Kidney tubule cell (primary cell): ENCODE data around the gene FHOD1.

Experiments
- DNase-seq: peaks from one replicate; pipeline ENCODE4 v3.0.0-alpha.2; 2018; ENCODE audit warnings: low spot score

Gene FHOD1

GRCh38 chr16:67207249-67208091 lies 39.8 kb downstream of the FHOD1 start:
- DNase-seq = peak; percentile 76

GRCh38 chr16:67206838-67207248 lies 40.4 kb downstream of the FHOD1 start:
- DNase-seq = no peak

DNA sequence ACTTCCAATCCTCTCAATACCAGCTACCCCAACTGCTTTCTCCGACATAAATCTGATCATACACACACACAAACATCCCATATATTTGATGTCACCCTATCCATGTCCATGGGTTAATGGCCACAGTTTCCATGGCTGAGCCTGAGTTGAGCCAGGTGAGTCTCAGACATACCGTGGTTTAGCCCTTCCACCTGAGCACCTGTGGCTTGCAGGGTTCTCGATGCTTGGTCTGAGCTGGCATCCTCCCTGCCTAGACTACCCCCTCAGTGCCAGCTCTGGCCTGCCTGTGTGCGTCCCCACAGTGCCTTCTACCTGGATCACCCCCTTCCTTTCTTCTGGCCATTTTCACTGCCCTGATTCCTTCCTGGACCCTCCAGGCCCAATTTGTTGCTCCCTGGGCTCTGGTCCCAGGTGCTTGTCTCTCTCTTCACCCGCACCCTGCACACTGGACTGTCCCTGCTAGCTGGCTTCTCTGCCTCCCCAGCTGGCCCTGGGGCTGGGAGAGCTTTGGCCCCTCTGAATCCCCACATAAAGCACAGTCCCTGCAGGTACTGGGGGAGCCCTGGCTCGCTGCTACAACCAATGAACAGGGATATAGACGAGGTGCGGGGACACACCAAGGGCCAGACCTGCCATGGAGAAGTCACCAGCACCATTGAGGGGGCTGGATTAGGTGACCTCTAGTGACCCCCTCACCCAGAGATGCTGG lies 41.0 kb downstream of the FHOD1 start:
- DNase-seq = no peak

DNA sequence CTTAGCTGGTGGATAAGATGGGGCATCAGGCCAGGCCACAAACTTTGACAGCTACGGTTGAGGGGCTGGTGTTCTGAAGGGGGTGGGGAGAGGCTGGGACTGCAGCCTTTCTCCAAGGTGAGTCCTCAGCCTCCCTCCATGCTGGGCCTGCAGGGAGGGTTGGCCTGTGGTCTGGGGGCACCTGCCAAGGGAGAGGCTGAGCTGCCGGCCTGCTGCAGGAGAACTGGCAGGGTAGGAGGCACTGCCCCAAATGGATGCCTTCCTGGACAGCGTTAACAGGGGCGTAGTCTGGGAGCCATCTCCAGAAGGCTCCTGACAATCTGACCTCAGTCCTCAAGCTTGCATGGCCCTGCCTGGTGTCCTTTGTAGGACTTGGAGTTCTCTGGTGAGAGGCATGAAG lies 43.2 kb downstream of the FHOD1 start:
- DNase-seq = no peak

- no peak for DNase-seq
Measured at GRCh38 chr16:67202956-67203493, 44.3 kb downstream of the FHOD1 start.

- no peak for DNase-seq
Measured at GRCh38 chr16:67202426-67202825, 44.9 kb downstream of the FHOD1 start.

DNA sequence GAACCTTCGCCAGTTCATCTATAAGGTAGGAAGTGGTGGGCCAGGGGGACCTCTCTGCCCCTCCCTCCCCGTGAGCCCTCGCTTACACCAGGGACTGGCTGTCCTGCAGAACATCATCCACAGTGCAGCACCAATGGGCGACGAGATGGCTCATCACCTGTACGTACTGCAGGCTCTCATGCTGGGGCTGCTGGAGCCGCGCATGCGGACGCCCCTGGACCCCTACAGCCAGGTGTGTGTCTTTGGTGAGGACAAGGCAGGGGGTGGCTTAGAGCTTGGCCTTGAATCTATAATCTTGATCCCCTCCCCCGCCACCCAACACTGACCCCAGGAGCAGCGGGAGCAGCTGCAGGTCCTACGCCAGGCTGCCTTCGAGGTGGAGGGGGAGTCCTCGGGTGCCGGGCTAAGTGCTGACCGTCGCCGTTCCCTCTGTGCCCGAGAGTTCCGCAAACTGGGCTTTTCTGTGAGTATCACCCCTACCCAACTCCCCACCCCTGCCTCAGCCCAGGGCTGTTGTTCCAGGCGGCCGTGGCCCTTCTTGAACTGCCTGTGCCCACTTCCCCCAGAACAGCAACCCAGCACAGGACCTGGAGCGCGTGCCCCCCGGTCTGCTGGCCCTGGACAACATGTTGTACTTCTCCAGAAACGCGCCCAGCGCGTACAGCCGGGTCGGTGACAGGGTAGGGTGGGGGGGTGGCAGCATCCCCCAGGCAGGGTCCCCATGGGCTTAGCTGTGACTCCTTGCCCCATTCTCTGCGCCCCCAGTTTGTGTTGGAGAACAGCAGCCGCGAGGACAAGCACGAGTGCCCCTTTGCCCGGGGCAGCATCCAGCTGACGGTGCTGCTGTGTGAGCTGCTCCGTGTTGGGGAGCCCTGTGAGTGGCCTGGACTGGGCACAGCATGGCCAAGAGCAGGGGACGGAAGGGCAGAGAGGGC lies 45.6 kb downstream of the FHOD1 start:
- DNase-seq = no peak

- no peak for DNase-seq
Measured at GRCh38 chr16:67200491-67200890, 46.8 kb downstream of the FHOD1 start.

GRCh38 chr16:67199808-67200198 lies 47.5 kb downstream of the FHOD1 start:
- no peak for DNase-seq

- peak; percentile 69 for DNase-seq
Measured at GRCh38 chr16:67199011-67199807, 48.1 kb downstream of the FHOD1 start, which contains the start of gene ELMO3. TSS of gene ELMO3 (plus strand) at chr16:67199131. CDS start at chr16:67199327, 196 bp downstream.

GRCh38 chr16:67198238-67198734 lies 49.0 kb downstream of the FHOD1 start:
- DNase-seq = peak; percentile 77

DNA sequence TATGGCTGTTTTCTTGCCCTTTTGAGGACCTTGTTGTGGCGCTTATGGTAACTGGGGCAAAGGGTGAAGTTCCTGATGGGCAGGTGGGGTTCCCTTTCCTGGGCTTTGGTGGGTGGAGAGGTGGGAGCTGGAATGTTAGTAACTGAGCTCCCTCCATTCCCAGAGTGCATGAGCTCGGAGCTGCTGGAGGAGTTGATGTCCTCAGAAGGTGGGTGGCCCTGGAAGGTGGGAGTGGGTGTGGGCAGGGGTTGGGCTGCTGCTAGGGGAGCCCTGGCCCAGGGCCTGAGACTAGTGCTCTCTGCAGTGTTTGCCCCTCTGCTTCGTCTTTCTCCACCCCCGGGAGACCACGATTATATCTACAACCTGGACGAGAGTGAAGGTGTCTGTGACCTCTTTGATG lies 49.6 kb downstream of the FHOD1 start:
- no peak for DNase-seq

- DNase-seq = no peak
Measured at GRCh38 chr16:67196881-67197280, 50.4 kb downstream of the FHOD1 start.

- DNase-seq = no peak
Measured at GRCh38 chr16:67195676-67196075, 51.6 kb downstream of the FHOD1 start.

DNA sequence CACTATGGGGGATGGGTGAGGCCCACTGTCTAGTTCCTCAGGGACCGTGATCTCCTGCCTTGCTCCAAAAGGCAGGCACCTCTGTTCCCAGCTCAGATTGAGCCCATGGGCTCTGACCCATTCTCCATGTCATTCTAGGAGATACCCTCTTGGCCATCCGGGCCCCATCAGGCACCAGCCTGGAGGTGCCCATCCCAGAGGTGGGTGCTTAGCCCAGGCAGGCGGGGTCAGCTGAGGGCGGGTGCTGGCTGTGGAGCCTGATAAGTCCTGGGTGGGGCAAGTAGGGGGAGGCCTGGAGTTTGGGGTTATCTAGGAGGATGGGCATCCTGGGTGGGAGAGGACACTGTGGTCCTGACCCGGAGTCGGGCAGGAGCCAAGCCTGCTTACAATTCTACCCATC lies 53.0 kb downstream of the FHOD1 start:
- no peak for DNase-seq

DNA sequence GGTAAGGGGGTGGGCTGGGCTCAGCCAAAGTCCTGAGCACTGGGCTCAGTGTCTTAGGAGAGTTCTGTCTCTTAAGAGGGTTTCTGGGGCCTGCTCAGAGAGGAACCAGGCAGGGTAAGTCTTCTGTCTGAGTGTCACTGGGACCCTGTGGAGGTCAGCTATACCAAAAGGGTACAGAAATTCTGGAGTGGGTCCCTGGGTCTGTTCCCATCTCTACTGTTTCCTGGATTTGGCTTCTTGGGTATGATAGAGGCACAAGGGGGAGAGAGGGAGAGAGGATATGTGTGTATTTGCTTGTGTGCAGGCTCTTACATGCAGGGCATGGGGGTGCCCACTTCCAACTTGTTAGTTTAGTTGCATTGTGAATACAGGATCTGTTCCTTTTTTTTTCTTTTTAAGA lies 53.7 kb downstream of the FHOD1 start:
- no peak for DNase-seq

- no peak for DNase-seq
Measured at GRCh38 chr16:67192781-67193361, 54.4 kb downstream of the FHOD1 start.

GRCh38 chr16:67191995-67192681 lies 55.1 kb downstream of the FHOD1 start, which contains the start of gene E2F4:
TSS of gene E2F4 (plus strand) at chr16:67192155. CDS start at chr16:67192228, 73 bp downstream.
- peak; percentile 93 for DNase-seq

DNA sequence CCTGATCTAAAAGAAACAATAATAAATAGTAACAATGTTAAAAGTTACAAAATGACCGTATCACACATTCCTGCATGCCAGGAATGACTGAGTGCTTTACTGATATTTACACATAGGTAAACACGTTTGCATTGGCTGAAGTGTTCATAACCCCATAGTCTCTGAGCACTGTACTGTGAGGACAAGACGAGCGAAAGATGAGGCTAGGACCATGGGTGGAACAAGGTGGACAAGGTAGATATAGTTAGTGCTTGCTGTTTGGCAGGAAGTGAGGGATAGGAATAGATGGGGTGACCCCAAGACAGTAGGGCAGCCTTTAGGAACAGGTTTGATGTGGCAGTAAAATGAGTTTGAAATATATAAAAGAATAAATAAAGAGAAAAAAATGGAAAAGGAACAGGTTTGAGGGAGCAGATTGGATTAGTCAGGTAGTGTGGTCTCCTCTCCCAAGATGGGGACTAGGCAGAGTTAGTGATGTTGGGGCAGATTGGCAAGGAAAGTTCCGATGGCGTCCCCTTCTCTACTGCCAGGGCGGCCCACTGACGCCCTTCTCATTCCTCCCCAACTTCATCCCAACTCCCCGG lies 55.8 kb downstream of the FHOD1 start:
- DNase-seq = no peak
